Measurements from ENCODE around the gene PRKN. TPM values are rescaled to one million over a fixed set of nuclear protein-coding genes. Genes with fewer than 3 reads are reported as not detected.

The PRKN gene
- total RNA-seq, 2 donors from 2014 or later = 3.3 to 4.8 TPM

DNA sequence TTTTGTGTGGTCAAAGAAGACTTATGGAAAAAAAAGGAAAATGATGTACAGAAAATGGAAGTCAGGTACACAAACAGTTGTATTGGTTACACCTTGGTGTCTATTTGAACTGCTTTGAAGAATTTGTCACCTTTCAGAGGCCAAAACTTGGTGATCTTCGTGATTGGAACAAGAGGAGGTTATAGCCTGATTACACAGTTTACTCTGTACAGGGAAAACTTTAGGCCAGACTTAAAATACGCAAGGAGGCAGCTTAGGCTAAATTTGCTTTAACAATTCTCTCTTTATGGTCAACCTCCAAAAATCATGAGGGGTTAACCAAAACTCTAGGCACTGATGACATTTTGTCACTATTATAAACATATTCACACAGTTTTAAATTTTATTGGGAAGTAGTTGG lies 353.7 kb downstream of the PRKN start:
- Histone ChIP-seq H3K9me3 (ENCODE audit: control insufficient read depth, low read length) (no peaks in the 10 kb centered on the region), H3K9ac (ENCODE audit: extremely low read depth, low read length, poor library complexity, severe bottlenecking) (no peak overlapping the region), H3K4me1 (ENCODE audit: control insufficient read depth, insufficient read depth, low read length) (no peaks in the 10 kb centered on the region), H3K27me3 (ENCODE audit: control insufficient read depth, insufficient read depth, low read length, poor library complexity, severe bottlenecking) (no peaks in the 10 kb centered on the region), H3K36me3 (ENCODE audit: control insufficient read depth, insufficient read depth, low read length) (no peaks in the 10 kb centered on the region), H3K27ac (ENCODE audit: low read depth, low read length) (no peak overlapping the region), H3K4me3 (ENCODE audit: low read length) (no peak overlapping the region)
- Mint-ChIP-seq H3K27ac (no peak overlapping the region), H3K4me3 (no peak overlapping the region), H3K36me3 (ENCODE audit: low read depth) (no peaks in the 10 kb centered on the region), H3K27me3 (ENCODE audit: insufficient read depth) (no peaks in the 10 kb centered on the region), H3K9me3 (no peaks in the 10 kb centered on the region), H3K4me1 (peaks cover 3% of the 10 kb centered on the region)
- 77 to 90% methylated on average over 1 to 2 of the region's 2 CpGs for WGBS, 2 experiments (ENCODE audit: insufficient coverage in 1 of 2, insufficient read length in 1 of 2)
- DNase-seq = no peak
- TF ChIP-seq, protein P1, sequence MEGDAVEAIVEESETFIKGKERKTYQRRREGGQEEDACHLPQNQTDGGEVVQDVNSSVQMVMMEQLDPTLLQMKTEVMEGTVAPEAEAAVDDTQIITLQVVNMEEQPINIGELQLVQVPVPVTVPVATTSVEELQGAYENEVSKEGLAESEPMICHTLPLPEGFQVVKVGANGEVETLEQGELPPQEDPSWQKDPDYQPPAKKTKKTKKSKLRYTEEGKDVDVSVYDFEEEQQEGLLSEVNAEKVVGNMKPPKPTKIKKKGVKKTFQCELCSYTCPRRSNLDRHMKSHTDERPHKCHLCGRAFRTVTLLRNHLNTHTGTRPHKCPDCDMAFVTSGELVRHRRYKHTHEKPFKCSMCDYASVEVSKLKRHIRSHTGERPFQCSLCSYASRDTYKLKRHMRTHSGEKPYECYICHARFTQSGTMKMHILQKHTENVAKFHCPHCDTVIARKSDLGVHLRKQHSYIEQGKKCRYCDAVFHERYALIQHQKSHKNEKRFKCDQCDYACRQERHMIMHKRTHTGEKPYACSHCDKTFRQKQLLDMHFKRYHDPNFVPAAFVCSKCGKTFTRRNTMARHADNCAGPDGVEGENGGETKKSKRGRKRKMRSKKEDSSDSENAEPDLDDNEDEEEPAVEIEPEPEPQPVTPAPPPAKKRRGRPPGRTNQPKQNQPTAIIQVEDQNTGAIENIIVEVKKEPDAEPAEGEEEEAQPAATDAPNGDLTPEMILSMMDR (conservative IDR thresholded peaks at IDR 0.05) = no peak

DNA sequence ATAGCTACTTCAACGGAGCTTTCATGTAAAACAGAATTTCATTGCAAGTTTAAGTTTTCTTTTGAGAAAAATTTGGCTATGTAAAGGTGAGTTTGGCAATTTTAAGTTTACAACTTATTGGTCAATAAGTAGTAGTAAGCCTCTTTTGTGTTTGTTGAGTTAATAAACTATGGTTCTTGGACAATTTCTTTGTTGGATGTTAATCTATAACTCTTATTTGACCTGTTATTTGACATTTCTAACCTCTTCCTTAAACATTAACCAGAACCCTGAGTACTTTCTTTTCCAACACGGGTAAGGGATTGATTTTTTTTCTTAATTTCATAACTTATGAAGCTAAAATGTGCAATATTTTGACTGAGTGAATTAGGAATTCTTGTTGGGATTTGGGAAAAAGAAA lies 354.4 kb downstream of the PRKN start:
- no peaks in the 10 kb centered on the region for H3K27me3 Mint-ChIP-seq (ENCODE audit: insufficient read depth)

DNA sequence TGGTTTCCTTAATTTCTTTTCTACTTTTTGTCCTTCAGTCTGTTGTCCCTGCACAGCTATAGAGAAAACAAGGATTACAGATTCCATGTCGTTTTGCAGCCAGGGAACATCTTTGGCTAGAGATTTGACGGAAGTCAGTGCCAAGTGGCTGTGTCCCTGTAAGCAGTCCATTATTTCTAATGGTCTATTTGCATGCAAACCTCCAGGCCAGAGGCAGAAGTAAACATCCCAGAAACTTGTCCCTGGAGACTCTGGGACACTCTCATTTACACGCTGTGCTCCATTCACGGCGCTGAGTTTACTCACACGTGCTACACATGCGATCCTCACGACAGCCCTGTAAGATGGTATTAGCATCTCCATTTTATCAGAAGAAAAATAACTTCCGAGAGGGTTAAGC lies 355.5 kb downstream of the PRKN start:
- H3K36me3 ChIP-seq (ENCODE audit: control insufficient read depth, insufficient read depth, low read length) = no peaks in the 10 kb centered on the region
- WGBS, 2 experiments (ENCODE audit: insufficient coverage in 1 of 2, insufficient read length in 1 of 2) = 84 to 88% methylated on average over 9 of the region's 9 CpGs
- H3K27me3 ChIP-seq (ENCODE audit: control insufficient read depth, insufficient read depth, low read length, poor library complexity, severe bottlenecking) = no peaks in the 10 kb centered on the region
- Mint-ChIP-seq H3K4me1 (peaks cover 3% of the 10 kb centered on the region), H3K4me3 (no peak overlapping the region), H3K36me3 (ENCODE audit: low read depth) (no peaks in the 10 kb centered on the region), H3K27ac (no peak overlapping the region), H3K9me3 (no peaks in the 10 kb centered on the region), H3K27me3 (ENCODE audit: insufficient read depth) (no peaks in the 10 kb centered on the region)
- no peak for DNase-seq
- H3K27ac ChIP-seq (ENCODE audit: low read depth, low read length) = no peak overlapping the region
- no peaks in the 10 kb centered on the region for H3K9me3 ChIP-seq (ENCODE audit: control insufficient read depth, low read length)
- no peak overlapping the region for H3K4me3 ChIP-seq (ENCODE audit: low read length)
- no peak overlapping the region for H3K9ac ChIP-seq (ENCODE audit: extremely low read depth, low read length, poor library complexity, severe bottlenecking)
- no peaks in the 10 kb centered on the region for H3K4me1 ChIP-seq (ENCODE audit: control insufficient read depth, insufficient read depth, low read length)
- TF ChIP-seq, protein P1 (conservative IDR thresholded peaks at IDR 0.05) = no peak

More for the DNA sequence above, 354.4 kb downstream of the PRKN start:
- no peak overlapping the region for H3K27ac ChIP-seq (ENCODE audit: low read depth, low read length)
- WGBS, 2 experiments (ENCODE audit: insufficient coverage in 1 of 2, insufficient read length in 1 of 2) = 90 to 100% methylated on average over 1 to 2 of the region's 2 CpGs
- no peaks in the 10 kb centered on the region for H3K4me1 ChIP-seq (ENCODE audit: control insufficient read depth, insufficient read depth, low read length)
- no peak overlapping the region for H3K9ac ChIP-seq (ENCODE audit: extremely low read depth, low read length, poor library complexity, severe bottlenecking)
- H3K4me3 ChIP-seq (ENCODE audit: low read length) = no peak overlapping the region
- H3K9me3 ChIP-seq (ENCODE audit: control insufficient read depth, low read length) = no peaks in the 10 kb centered on the region
- DNase-seq = no peak
- Mint-ChIP-seq H3K27ac (no peak overlapping the region), H3K4me3 (no peak overlapping the region), H3K4me1 (peaks cover 3% of the 10 kb centered on the region), H3K36me3 (ENCODE audit: low read depth) (no peaks in the 10 kb centered on the region), H3K9me3 (no peaks in the 10 kb centered on the region)
- H3K27me3 ChIP-seq (ENCODE audit: control insufficient read depth, insufficient read depth, low read length, poor library complexity, severe bottlenecking) = no peaks in the 10 kb centered on the region
- no peaks in the 10 kb centered on the region for H3K36me3 ChIP-seq (ENCODE audit: control insufficient read depth, insufficient read depth, low read length)
- TF ChIP-seq, protein P1 (conservative IDR thresholded peaks at IDR 0.05) = no peak

Measured in endodermal cell (in vitro differentiated cells).